Upper lobe of right lung (tissue), 1 donor: ENCODE measurements around the gene RAD51B. TPM values are rescaled to one million over a fixed set of nuclear protein-coding genes. Genes with fewer than 3 reads are reported as not detected.
A peak's percentile ranks its signal among the peaks of the same experiment; 100 is the strongest.

ENCODE experiments used
- ATAC-seq: fragments of 200-7000 bp; cut with Tn5 transposase; one replicate; pipeline ENCODE4 v1.9.1; 2020; ENCODE audit warnings: mild to moderate bottlenecking, moderate library complexity
- DNase-seq: peaks from one replicate; pipeline ENCODE4 v3.0.0-alpha.2; 2020
- H3K27ac ChIP-seq: fragments of 200-600 bp; one replicate; pipeline ENCODE4 v1.8.0; 2022
- H3K27me3 ChIP-seq: fragments of 200-600 bp; one replicate; pipeline ENCODE4 v1.8.0; 2022; ENCODE audit warnings: mild to moderate bottlenecking
- H3K36me3 ChIP-seq: fragments of 200-600 bp; one replicate; pipeline ENCODE4 v1.8.0; 2022
- H3K4me1 ChIP-seq: fragments of 200-600 bp; one replicate; pipeline ENCODE4 v1.8.0; 2022
- H3K4me3 ChIP-seq: fragments of 200-600 bp; one replicate; pipeline ENCODE4 v1.8.0; 2022; ENCODE audit warnings: mild to moderate bottlenecking
- H3K9me3 ChIP-seq: fragments of 200-600 bp; one replicate; pipeline ENCODE4 v1.8.0; 2022
- intact Hi-C: fragments of 100-400 bp; cut with DNase I; formaldehyde crosslinking; loops from one replicate; pipeline ENCODE4 v1.11.0; 2022
- total RNA-seq: library from RNA; stranded (reverse); fragmentation: NEBNext Ultra II Directional; extraction: Animal tissue kit (Norgen Biotek cat#: 25700); gene quantifications from one replicate; pipeline ENCODE4 v1.2.1, GENCODE V29; 2021
- TF ChIP-seq, protein P1 (sequence below): fragments of 200-600 bp; IDR thresholded peaks from one replicate; pipeline ENCODE4 v1.8.0; 2022; ENCODE audit warnings: antibody characterized with exemption
- donor health status: DM: no; HTN: yes; CAD: no; lungs with severe emphysema.

The RAD51B gene
- total RNA-seq, 1 donor from 2014 or later: 11.5 TPM

- Histone ChIP-seq H3K27me3 (no peaks in the 10 kb centered on the region), H3K27ac (peak overlapping the region; percentile 78), H3K4me1 (peaks cover 50% of the 10 kb centered on the region), H3K4me3 (no peak overlapping the region), H3K9me3 (no peaks in the 10 kb centered on the region), H3K36me3 (no peaks in the 10 kb centered on the region)
- peak; percentile 36 for DNase-seq
- intact Hi-C loops: no loop called here
- no peak for ATAC-seq
- TF ChIP-seq, protein P1, sequence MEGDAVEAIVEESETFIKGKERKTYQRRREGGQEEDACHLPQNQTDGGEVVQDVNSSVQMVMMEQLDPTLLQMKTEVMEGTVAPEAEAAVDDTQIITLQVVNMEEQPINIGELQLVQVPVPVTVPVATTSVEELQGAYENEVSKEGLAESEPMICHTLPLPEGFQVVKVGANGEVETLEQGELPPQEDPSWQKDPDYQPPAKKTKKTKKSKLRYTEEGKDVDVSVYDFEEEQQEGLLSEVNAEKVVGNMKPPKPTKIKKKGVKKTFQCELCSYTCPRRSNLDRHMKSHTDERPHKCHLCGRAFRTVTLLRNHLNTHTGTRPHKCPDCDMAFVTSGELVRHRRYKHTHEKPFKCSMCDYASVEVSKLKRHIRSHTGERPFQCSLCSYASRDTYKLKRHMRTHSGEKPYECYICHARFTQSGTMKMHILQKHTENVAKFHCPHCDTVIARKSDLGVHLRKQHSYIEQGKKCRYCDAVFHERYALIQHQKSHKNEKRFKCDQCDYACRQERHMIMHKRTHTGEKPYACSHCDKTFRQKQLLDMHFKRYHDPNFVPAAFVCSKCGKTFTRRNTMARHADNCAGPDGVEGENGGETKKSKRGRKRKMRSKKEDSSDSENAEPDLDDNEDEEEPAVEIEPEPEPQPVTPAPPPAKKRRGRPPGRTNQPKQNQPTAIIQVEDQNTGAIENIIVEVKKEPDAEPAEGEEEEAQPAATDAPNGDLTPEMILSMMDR: no peak
These were observed 863.7 kb downstream of the RAD51B start for GRCh38 chr14:68683326-68683725.

GRCh38 chr14:68684466-68685418 lies 865.2 kb downstream of the RAD51B start:
- peaks cover 59% of the 10 kb centered on the region for H3K4me1 ChIP-seq
- intact Hi-C loops: no loop called here
- H3K9me3 ChIP-seq: no peaks in the 10 kb centered on the region
- no peak for ATAC-seq
- no peaks in the 10 kb centered on the region for H3K36me3 ChIP-seq
- H3K27ac ChIP-seq: peak overlapping the region; percentile 78
- H3K27me3 ChIP-seq: no peaks in the 10 kb centered on the region
- no peak overlapping the region for H3K4me3 ChIP-seq
- DNase-seq: peak; percentile 34
- TF ChIP-seq, protein P1: no peak

- no peak overlapping the region for H3K4me3 ChIP-seq
- ATAC-seq (peak; percentile 69), DNase-seq (peak; percentile 61)
- intact Hi-C loops: no loop called here
- peak overlapping the region; percentile 30 for H3K27ac ChIP-seq
- H3K9me3 ChIP-seq: no peaks in the 10 kb centered on the region
- peaks cover 55% of the 10 kb centered on the region for H3K4me1 ChIP-seq
- no peaks in the 10 kb centered on the region for H3K36me3 ChIP-seq
- H3K27me3 ChIP-seq: no peaks in the 10 kb centered on the region
- TF ChIP-seq, protein P1: no peak
These were observed 866.0 kb downstream of the RAD51B start for GRCh38 chr14:68685419-68686204.

- Histone ChIP-seq H3K27me3 (no peaks in the 10 kb centered on the region), H3K27ac (peak overlapping the region; percentile 30), H3K36me3 (no peaks in the 10 kb centered on the region), H3K4me1 (peaks cover 50% of the 10 kb centered on the region), H3K9me3 (no peaks in the 10 kb centered on the region), H3K4me3 (no peak overlapping the region)
- TF ChIP-seq, protein P1: no peak
- ATAC-seq (no peak), DNase-seq (no peak)
- intact Hi-C loops: no loop called here
These were observed 866.6 kb downstream of the RAD51B start for GRCh38 chr14:68686205-68686465.

DNA sequence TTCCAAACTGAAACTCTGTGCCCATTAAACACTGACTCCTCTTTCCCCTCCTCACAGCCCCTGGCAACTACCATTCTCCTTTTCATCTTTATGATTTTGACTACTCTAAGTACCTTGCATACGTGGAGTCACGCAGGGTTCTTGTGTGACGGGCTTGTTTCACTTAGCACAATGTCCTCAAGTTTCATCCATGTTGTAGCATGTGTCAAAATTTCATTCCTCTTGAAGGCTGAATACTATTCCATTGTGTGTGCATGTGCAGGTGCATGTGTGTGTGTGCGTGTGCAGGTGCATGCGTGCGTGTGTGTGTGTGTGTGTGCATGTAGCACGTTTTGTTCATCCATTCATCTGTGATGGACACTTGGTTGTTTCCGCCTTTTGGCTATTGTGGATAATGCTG lies 867.1 kb downstream of the RAD51B start:
- intact Hi-C loops: no loop called here
- Histone ChIP-seq H3K4me1 (peaks cover 44% of the 10 kb centered on the region), H3K4me3 (no peak overlapping the region), H3K36me3 (no peaks in the 10 kb centered on the region), H3K9me3 (no peaks in the 10 kb centered on the region), H3K27ac (no peak overlapping the region), H3K27me3 (no peaks in the 10 kb centered on the region)
- ATAC-seq (no peak), DNase-seq (peak; percentile 13)
- TF ChIP-seq, protein P1: no peak
